Calu3 (cell line): ENCODE data around the gene DAB1. TPM values are rescaled to one million over a fixed set of nuclear protein-coding genes. Genes with fewer than 3 reads are reported as not detected.

ENCODE experiments used
- BruUV-seq: library from RNA; stranded (reverse); fragments of 400-500 nt; replicated peaks from 2 replicates; lab custom pipeline; 2021; lab: Mats Ljungman, UMichigan
- CTCF ChIA-PET: fragments of 300-600 bp; sonication (Branson Sonifier 250); formaldehyde crosslinking; loops from one replicate; lab custom pipeline; 2022; ENCODE audit warnings: antibody characterized with exemption; lab: Charles Lee
- DNase-seq: peaks from one replicate; pipeline ENCODE4 v3.0.0; 2022
- H3K27ac Mint-ChIP-seq: one replicate; pipeline ENCODE4 v1.8.0; 2022; ENCODE audit warnings: mixed read lengths; ENCODE audit not compliant: unreplicated experiment
- H3K27me3 Mint-ChIP-seq: one replicate; pipeline ENCODE4 v1.8.0; 2022; ENCODE audit warnings: mixed read lengths; ENCODE audit not compliant: unreplicated experiment
- H3K36me3 Mint-ChIP-seq: one replicate; pipeline ENCODE4 v1.8.0; 2022; ENCODE audit warnings: mild to moderate bottlenecking, moderate library complexity, mixed read lengths; ENCODE audit not compliant: insufficient read depth, unreplicated experiment
- H3K4me1 Mint-ChIP-seq: one replicate; pipeline ENCODE4 v1.8.0; 2022; ENCODE audit warnings: mild to moderate bottlenecking, low read depth, mixed read lengths; ENCODE audit not compliant: unreplicated experiment
- H3K4me3 Mint-ChIP-seq: one replicate; pipeline ENCODE4 v1.8.0; 2022; ENCODE audit warnings: mild to moderate bottlenecking, low read depth, moderate library complexity, mixed read lengths; ENCODE audit not compliant: unreplicated experiment
- H3K9me3 Mint-ChIP-seq: one replicate; pipeline ENCODE4 v1.8.0; 2022; ENCODE audit warnings: low read depth, mixed read lengths; ENCODE audit not compliant: unreplicated experiment
- CTCF ChIP-seq: fragments of 200-600 bp; IDR thresholded peaks from one replicate; pipeline ENCODE4 v1.8.0; 2022; ENCODE audit warnings: antibody characterized with exemption; ENCODE audit not compliant: unreplicated experiment
- intact Hi-C: fragments of 100-400 bp; cut with micrococcal nuclease; formaldehyde crosslinking; loops from one replicate; pipeline ENCODE4 v1.10.0; 2022; ENCODE audit not compliant: unreplicated experiment
- total RNA-seq: library from RNA; stranded (reverse); gene quantifications from 2 replicates; pipeline ENCODE4 v1.2.3, GENCODE V29; 2022

The DAB1 gene
- total RNA-seq, 1 experiment from 2014 or later, result not detected

GRCh38 chr1:57204942-57205787 lies 218.7 kb downstream of the DAB1 start:
- no peak overlapping the region for H3K27ac Mint-ChIP-seq
- intact Hi-C loops, result loop anchor here (10.0 kb wide), 1 partner anchor 60 kb away; no protein-coding TSS in a partner anchor
- CTCF ChIA-PET, result no interaction called here
- H3K9me3 Mint-ChIP-seq, result peaks cover 2% of the 10 kb centered on the region
- H3K36me3 Mint-ChIP-seq, result no peaks in the 10 kb centered on the region
- no peak overlapping the region for H3K4me3 Mint-ChIP-seq
- no peaks in the 10 kb centered on the region for H3K27me3 Mint-ChIP-seq
- BruUV-seq, result no TSS peak
- DNase-seq, result no peak
- TF ChIP-seq CTCF, result no peak
- no peaks in the 10 kb centered on the region for H3K4me1 Mint-ChIP-seq

GRCh38 chr1:57204091-57204490 lies 219.8 kb downstream of the DAB1 start:
- H3K27ac Mint-ChIP-seq, result no peak overlapping the region
- H3K4me1 Mint-ChIP-seq, result no peaks in the 10 kb centered on the region
- H3K36me3 Mint-ChIP-seq, result no peaks in the 10 kb centered on the region
- H3K9me3 Mint-ChIP-seq, result peaks cover 2% of the 10 kb centered on the region
- CTCF ChIA-PET, result no interaction called here
- DNase-seq, result no peak
- no peak for TF ChIP-seq CTCF
- H3K27me3 Mint-ChIP-seq, result no peaks in the 10 kb centered on the region
- BruUV-seq, result no TSS peak
- intact Hi-C loops, result loop anchor here (10.0 kb wide), 1 partner anchor 61 kb away; no protein-coding TSS in a partner anchor
- H3K4me3 Mint-ChIP-seq, result no peak overlapping the region

- H3K27ac Mint-ChIP-seq, result no peak overlapping the region
- no TSS peak for BruUV-seq
- intact Hi-C loops, result loop anchor here (10.0 kb wide), 1 partner anchor 63 kb away; no protein-coding TSS in a partner anchor
- H3K36me3 Mint-ChIP-seq, result no peaks in the 10 kb centered on the region
- no peak overlapping the region for H3K4me3 Mint-ChIP-seq
- H3K9me3 Mint-ChIP-seq, result no peaks in the 10 kb centered on the region
- DNase-seq, result no peak
- TF ChIP-seq CTCF, result no peak
- CTCF ChIA-PET, result no interaction called here
- H3K4me1 Mint-ChIP-seq, result no peaks in the 10 kb centered on the region
- H3K27me3 Mint-ChIP-seq, result no peaks in the 10 kb centered on the region
Measured at GRCh38 chr1:57202241-57202640, 221.6 kb downstream of the DAB1 start.

- intact Hi-C loops, result no loop called here
- DNase-seq, result no peak
- no peaks in the 10 kb centered on the region for H3K27me3 Mint-ChIP-seq
- no peak for TF ChIP-seq CTCF
- no peaks in the 10 kb centered on the region for H3K4me1 Mint-ChIP-seq
- H3K4me3 Mint-ChIP-seq, result no peak overlapping the region
- H3K36me3 Mint-ChIP-seq, result no peaks in the 10 kb centered on the region
- no TSS peak for BruUV-seq
- H3K27ac Mint-ChIP-seq, result no peak overlapping the region
- CTCF ChIA-PET, result no interaction called here
- peaks cover under 1% of the 10 kb centered on the region for H3K9me3 Mint-ChIP-seq
Measured at GRCh38 chr1:57198912-57199311, 224.9 kb downstream of the DAB1 start.
